Ovary (tissue), 3 donors: ENCODE results near the gene CEP112.

Experiments
- EP300 ChIP-seq: sonication (generic); formaldehyde crosslinking; IDR thresholded peaks from one replicate; pipeline ENCODE4 v1.6.1; 2017; ENCODE audit warnings: antibody characterized with exemption
- TF ChIP-seq, protein P1 (sequence below), 3 donors: fragments of 450-650 bp in 2 of 3; fragments of 200-600 bp in 1 of 3; IDR thresholded peaks; one replicate each; pipeline versions ENCODE4 v1.5.1 to v1.8.0; 2016 to 2022; ENCODE audit warnings: antibody characterized with exemption in 3 of 3, mild to moderate bottlenecking in 1 of 3
- donor health status: DM: no; HTN: no; CAD: no.

- TF ChIP-seq, protein P1, sequence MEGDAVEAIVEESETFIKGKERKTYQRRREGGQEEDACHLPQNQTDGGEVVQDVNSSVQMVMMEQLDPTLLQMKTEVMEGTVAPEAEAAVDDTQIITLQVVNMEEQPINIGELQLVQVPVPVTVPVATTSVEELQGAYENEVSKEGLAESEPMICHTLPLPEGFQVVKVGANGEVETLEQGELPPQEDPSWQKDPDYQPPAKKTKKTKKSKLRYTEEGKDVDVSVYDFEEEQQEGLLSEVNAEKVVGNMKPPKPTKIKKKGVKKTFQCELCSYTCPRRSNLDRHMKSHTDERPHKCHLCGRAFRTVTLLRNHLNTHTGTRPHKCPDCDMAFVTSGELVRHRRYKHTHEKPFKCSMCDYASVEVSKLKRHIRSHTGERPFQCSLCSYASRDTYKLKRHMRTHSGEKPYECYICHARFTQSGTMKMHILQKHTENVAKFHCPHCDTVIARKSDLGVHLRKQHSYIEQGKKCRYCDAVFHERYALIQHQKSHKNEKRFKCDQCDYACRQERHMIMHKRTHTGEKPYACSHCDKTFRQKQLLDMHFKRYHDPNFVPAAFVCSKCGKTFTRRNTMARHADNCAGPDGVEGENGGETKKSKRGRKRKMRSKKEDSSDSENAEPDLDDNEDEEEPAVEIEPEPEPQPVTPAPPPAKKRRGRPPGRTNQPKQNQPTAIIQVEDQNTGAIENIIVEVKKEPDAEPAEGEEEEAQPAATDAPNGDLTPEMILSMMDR (IDR thresholded peaks at IDR 0.05), result no peak
- no peak for TF ChIP-seq EP300
These were observed 368.2 kb downstream of the CEP112 start for GRCh38 chr17:65823713-65824112.
